ENCODE data around the gene AGBL5.

Gene AGBL5

DNA sequence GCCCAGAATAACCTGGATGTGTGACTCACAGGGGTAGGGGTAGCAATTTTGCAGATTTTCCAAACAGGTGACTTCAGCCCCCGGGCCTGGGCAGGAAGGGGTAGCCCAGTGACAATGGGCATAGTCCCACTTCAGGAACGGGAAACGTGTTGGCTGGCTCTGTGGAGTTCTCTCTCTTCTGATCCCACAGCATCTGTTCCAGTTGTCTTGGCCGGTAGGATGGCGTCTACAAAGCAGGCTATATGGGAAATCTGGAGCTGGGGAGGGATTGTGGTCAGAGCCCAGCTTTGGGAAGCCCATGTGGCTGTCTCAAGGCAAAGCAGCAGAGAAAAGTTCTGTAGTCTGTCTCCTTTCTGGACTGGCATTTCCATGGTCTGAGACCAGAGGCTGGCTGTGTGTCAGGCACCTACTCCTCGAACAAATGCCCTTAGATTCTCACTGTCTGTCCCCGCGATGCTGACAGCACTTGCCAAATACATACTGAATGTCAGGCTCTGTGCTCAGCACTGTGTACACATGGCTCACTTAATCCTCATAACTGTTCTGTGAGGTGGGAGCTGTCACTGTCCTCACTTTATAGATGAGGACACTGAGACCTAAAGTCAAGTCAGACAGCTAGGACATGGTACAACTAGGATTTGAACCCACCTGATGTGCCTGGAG, 36.6 kb upstream of the AGBL5 start:
- TF ChIP-seq, protein P1, sequence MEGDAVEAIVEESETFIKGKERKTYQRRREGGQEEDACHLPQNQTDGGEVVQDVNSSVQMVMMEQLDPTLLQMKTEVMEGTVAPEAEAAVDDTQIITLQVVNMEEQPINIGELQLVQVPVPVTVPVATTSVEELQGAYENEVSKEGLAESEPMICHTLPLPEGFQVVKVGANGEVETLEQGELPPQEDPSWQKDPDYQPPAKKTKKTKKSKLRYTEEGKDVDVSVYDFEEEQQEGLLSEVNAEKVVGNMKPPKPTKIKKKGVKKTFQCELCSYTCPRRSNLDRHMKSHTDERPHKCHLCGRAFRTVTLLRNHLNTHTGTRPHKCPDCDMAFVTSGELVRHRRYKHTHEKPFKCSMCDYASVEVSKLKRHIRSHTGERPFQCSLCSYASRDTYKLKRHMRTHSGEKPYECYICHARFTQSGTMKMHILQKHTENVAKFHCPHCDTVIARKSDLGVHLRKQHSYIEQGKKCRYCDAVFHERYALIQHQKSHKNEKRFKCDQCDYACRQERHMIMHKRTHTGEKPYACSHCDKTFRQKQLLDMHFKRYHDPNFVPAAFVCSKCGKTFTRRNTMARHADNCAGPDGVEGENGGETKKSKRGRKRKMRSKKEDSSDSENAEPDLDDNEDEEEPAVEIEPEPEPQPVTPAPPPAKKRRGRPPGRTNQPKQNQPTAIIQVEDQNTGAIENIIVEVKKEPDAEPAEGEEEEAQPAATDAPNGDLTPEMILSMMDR (IDR thresholded peaks at IDR 0.05; ENCODE audit: low read length, missing control alignments) = no peak
- DNase-seq (ENCODE audit: low read depth) = no peak
- no peak overlapping the region for H3K4me3 ChIP-seq (replicated peaks; ENCODE audit: low read depth, low read length)

DNA sequence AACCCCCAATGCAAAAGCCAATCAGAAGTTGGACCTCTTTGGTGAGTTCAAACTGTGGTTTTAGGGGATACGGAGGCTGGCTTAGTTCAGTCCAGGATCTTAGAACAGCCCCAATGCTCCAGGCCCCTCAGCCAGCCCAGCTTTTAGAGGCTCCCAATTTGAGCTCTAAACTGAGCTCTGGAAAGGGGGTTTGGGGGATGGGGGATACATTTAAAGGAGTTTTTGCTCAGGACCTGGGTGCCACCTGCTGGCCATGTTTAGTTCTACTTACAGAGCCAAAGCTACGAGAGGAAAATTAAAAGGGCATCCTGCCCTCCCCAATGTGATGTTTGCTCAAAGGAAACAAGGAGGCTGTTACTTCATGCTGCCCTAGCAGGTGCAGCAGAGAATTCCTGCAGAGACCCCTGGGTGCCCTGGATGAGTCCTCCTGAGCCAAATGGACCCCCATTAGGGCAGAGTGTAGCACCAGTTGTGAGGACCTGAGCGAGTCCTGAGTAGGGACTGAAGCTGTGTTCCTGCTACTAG, 34.6 kb upstream of the AGBL5 start:
- peak; percentile 86 for DNase-seq (ENCODE audit: low read depth)
- TF ChIP-seq, protein P1 (IDR thresholded peaks at IDR 0.05; ENCODE audit: low read length, missing control alignments) = peak; percentile 72

DNA sequence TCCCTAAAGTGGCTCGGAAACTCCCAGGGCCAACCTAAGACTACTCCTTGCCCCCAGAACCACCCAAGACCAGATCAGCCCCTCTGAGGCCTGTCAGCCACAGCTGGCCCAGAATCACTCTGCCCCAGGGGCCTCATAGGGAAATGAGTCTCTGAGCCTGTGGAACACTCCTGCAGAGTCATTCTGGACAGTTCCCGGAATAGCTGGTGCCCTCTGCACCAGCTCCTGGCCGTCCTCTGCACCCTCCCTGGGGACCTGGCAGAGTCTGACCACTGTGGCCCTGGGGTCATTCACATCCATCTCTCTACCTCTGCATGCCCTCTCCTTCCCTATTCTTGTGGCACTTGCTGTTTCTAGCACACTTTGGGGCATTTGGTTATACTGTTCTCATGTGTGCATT, 33.3 kb upstream of the AGBL5 start:
- no peak for DNase-seq (ENCODE audit: low read depth)
- no peak overlapping the region for H3K4me3 ChIP-seq (replicated peaks; ENCODE audit: low read depth, low read length)
- TF ChIP-seq, protein P1 (IDR thresholded peaks at IDR 0.05; ENCODE audit: low read length, missing control alignments) = no peak

More for the DNA sequence above, 34.6 kb upstream of the AGBL5 start:
- H3K4me3 ChIP-seq (replicated peaks; ENCODE audit: low read depth, low read length) = no peak overlapping the region

DNA sequence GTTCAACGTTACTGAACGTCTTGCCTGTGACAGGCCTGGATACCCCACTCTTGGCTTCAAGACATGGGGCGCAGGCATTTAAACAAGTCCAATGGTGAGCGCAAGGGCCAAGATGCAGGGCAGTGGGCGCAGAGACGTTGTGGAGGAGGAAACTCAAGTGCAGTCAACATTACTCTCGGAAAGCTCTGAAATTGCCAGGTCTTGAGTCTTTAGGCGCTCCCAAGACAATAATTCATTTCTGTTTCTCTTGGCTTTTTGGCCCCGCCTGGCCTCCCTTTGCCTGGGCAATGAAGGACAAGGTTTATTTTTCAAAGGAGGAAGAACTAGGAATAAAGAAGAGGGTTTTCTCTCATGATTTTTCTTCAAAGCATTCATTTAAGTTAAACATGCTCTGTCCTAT, 32.0 kb upstream of the AGBL5 start:
- DNase-seq (ENCODE audit: low read depth) = no peak
- no peak overlapping the region for H3K4me3 ChIP-seq (replicated peaks; ENCODE audit: low read depth, low read length)
- TF ChIP-seq, protein P1 (IDR thresholded peaks at IDR 0.05; ENCODE audit: low read length, missing control alignments) = no peak

DNA sequence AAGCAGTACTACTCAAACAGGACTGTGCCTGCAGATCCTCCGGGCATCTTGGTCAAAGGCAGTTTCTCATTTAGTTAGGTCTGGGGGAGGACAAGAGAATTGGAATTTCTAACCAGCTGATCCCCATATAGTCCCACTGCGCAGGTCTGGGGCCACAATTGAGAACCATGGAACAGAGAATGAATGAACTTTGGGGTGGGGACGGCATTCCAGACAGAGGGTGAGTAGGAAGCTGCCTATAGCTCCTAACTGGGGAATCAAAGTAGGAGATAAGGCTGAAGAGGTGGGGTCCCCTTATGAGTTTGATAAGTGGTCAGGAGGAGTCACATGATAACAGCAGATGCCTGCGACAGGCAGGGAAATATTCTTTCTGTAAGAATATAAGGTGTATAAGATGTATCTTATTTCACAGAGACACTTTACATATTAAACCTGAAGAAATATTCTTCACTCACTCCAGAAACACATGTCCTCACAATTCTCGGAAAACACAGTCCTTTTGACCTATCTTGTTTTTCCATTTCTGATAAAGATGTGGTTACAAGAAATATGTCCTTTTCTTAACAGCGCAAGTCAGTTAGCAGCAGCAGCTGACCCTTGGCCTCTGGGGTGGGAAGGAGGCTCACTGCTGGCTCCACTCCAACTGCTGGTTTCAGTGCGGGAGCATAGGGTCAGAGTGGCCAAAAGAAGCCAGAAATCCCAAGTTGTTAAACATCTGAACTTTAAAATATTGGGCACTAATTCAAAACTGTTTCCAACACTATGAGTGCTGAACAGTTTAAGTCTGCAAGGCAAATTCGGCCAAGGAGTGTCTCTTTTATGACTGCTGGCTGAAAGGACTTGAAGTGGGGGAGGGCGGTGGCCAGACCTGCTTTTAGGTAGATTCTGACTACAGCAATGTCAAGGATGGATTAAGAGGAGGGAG, 31.3 kb upstream of the AGBL5 start:
- TF ChIP-seq, protein P1 (IDR thresholded peaks at IDR 0.05; ENCODE audit: low read length, missing control alignments) = no peak
- peak; percentile 56 for DNase-seq (ENCODE audit: low read depth)
- H3K4me3 ChIP-seq (replicated peaks; ENCODE audit: low read depth, low read length) = no peak overlapping the region

DNA sequence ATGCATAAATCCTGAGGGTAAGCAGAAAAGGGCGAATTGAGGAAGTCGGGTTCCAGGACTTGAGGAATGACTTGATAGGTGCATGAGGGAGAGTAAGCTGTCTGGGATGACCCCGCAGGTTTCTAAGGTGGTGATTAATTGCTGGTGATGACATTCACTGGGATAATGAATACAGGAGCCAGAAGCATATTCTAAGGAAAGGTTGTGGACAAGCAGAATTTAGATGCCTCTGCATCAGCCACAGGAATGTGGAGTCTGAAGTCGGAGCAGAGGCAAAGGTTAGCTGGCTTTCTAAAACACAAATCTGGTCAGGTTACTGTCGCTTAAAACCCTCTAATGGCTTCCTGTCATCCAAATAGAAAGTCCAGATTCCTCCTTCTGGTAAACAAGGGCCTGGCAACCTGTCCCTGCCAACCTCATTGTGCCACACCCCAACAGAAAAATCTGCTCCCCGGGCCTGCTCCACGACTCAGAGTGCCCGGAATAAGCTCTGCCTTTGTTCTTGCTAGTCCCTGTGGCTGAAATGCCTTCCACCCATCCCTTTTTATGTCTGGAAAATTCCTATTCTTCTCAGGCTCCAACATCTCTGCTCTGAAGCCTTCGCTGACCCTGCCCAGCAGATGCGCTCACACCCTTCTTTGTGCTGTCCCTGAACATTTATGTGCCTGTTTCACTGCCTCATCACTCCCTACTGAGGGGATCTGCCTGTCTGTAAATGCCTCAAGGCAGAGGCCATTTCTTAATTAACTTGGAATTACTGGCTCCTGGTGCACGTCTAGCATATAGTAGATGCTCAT, 30.0 kb upstream of the AGBL5 start:
- TF ChIP-seq, protein P1 (IDR thresholded peaks at IDR 0.05; ENCODE audit: low read length, missing control alignments) = no peak
- no peak for DNase-seq (ENCODE audit: low read depth)
- no peak overlapping the region for H3K4me3 ChIP-seq (replicated peaks; ENCODE audit: low read depth, low read length)
